SHP77 treated with DMSO at 0.1 percent for 48 hours (cell line): Measurements from ENCODE around the gene SH3PXD2B.
"Not testable (repeated sequence)": the region's sequence is repeated elsewhere in the genome, so short reads cannot be mapped to it uniquely, and the experiment has no call there.

Experiments used
- DNase-seq: peaks from one replicate; lab custom pipeline; 2025; lab: John Stamatoyannopoulos, UW

SH3PXD2B gene

GRCh38 chr5:172336676-172337285 lies 117.5 kb downstream of the SH3PXD2B start:
- no peak for DNase-seq

- peak; percentile 13 for DNase-seq
Observed at GRCh38 chr5:172336264-172336663, 118.1 kb downstream of the SH3PXD2B start.

- DNase-seq: no peak
Observed at GRCh38 chr5:172335721-172336120, 118.6 kb downstream of the SH3PXD2B start.

GRCh38 chr5:172334641-172335040 lies 119.7 kb downstream of the SH3PXD2B start:
- no peak for DNase-seq

GRCh38 chr5:172334196-172334595 lies 120.1 kb downstream of the SH3PXD2B start:
- no peak for DNase-seq

- DNase-seq: not testable (repeated sequence)
Observed at GRCh38 chr5:172326901-172327300, 127.4 kb downstream of the SH3PXD2B start.

GRCh38 chr5:172325452-172325851 lies 128.9 kb downstream of the SH3PXD2B start:
- no peak for DNase-seq

- peak; percentile 50 for DNase-seq
Observed at GRCh38 chr5:172322028-172322965, 132.0 kb downstream of the SH3PXD2B start.

- no peak for DNase-seq
Observed at GRCh38 chr5:172321593-172321992, 132.7 kb downstream of the SH3PXD2B start.

GRCh38 chr5:172319708-172320441 lies 134.4 kb downstream of the SH3PXD2B start:
- no peak for DNase-seq

- DNase-seq: no peak
Observed at GRCh38 chr5:172315587-172316493, 138.5 kb downstream of the SH3PXD2B start.

- DNase-seq: no peak
Observed at GRCh38 chr5:172313915-172314314, 140.4 kb downstream of the SH3PXD2B start.

- no peak for DNase-seq
Observed at GRCh38 chr5:172312286-172312685, 142.0 kb downstream of the SH3PXD2B start.

- no peak for DNase-seq
Observed at GRCh38 chr5:172311605-172312004, 142.7 kb downstream of the SH3PXD2B start.

- DNase-seq: no peak
Observed at GRCh38 chr5:172311026-172311425, 143.3 kb downstream of the SH3PXD2B start.

- no peak for DNase-seq
Observed at GRCh38 chr5:172305380-172305779, 148.9 kb downstream of the SH3PXD2B start.

GRCh38 chr5:172303572-172304335 lies 150.6 kb downstream of the SH3PXD2B start:
- no peak for DNase-seq

GRCh38 chr5:172303162-172303561 lies 151.2 kb downstream of the SH3PXD2B start:
- DNase-seq: peak; percentile 52

GRCh38 chr5:172302047-172302710 lies 152.1 kb downstream of the SH3PXD2B start:
- no peak for DNase-seq

GRCh38 chr5:172299916-172300439 lies 154.3 kb downstream of the SH3PXD2B start:
- DNase-seq: no peak
